Measurements from ENCODE around the gene KRT13.

GRCh38 chr17:41553987-41554680, 48.7 kb upstream of the KRT13 start:
- TF ChIP-seq, protein P1, sequence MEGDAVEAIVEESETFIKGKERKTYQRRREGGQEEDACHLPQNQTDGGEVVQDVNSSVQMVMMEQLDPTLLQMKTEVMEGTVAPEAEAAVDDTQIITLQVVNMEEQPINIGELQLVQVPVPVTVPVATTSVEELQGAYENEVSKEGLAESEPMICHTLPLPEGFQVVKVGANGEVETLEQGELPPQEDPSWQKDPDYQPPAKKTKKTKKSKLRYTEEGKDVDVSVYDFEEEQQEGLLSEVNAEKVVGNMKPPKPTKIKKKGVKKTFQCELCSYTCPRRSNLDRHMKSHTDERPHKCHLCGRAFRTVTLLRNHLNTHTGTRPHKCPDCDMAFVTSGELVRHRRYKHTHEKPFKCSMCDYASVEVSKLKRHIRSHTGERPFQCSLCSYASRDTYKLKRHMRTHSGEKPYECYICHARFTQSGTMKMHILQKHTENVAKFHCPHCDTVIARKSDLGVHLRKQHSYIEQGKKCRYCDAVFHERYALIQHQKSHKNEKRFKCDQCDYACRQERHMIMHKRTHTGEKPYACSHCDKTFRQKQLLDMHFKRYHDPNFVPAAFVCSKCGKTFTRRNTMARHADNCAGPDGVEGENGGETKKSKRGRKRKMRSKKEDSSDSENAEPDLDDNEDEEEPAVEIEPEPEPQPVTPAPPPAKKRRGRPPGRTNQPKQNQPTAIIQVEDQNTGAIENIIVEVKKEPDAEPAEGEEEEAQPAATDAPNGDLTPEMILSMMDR (IDR thresholded peaks at IDR 0.05), result no peak
- TF ChIP-seq ZFX (IDR thresholded peaks at IDR 0.05; ENCODE audit: borderline replicate concordance), result no peak
